22Rv1 (cell line): ENCODE measurements around the gene GPN2.

Experiments used
- ZFX ChIP-seq: fragments of 450-650 bp; IDR thresholded peaks from 2 replicates; pipeline ENCODE4 v1.6.1; 2017; ENCODE audit warnings: antibody characterized with exemption, borderline replicate concordance
- TF ChIP-seq, protein P1 (sequence below): fragments of 450-650 bp; IDR thresholded peaks from 2 replicates; pipeline ENCODE4 v1.5.1; 2017; ENCODE audit warnings: mild to moderate bottlenecking

DNA sequence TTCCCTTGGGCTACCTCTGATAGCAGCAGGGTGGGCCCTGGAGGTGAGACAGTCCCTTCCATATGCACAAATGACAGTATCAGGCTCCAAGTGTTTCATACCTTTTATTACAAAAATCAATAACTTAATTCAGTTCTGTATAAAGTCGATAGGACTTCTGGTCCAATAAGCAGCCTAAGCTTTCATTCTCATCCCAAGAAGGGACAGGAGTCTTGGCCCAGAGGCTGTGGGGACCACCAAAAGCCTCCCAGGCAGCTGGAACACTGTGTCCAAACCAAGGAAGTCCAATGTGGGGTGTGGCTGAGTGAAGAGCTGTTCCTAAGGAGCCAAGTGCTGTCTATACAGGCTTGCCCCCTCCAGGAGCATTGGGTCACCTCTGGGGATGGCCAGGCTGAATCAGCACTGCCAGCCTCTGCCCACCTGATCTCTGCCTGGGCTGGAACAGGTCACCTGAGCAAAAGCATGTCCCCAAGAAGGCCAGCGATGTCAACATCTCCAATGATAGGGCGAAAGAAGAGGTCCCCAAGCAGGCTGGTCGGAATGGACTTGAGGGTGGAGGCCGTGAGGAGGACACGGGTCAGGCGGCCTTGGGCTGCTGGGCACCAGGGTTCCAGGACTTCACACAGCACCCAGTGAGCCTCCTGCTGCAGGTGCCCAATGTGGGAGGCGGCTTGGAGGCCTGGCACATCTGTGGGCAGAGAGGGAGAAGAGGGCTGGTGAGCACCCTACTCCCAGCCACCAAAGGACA, 21.5 kb upstream of the GPN2 start:
- TF ChIP-seq, protein P1, sequence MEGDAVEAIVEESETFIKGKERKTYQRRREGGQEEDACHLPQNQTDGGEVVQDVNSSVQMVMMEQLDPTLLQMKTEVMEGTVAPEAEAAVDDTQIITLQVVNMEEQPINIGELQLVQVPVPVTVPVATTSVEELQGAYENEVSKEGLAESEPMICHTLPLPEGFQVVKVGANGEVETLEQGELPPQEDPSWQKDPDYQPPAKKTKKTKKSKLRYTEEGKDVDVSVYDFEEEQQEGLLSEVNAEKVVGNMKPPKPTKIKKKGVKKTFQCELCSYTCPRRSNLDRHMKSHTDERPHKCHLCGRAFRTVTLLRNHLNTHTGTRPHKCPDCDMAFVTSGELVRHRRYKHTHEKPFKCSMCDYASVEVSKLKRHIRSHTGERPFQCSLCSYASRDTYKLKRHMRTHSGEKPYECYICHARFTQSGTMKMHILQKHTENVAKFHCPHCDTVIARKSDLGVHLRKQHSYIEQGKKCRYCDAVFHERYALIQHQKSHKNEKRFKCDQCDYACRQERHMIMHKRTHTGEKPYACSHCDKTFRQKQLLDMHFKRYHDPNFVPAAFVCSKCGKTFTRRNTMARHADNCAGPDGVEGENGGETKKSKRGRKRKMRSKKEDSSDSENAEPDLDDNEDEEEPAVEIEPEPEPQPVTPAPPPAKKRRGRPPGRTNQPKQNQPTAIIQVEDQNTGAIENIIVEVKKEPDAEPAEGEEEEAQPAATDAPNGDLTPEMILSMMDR: no peak
- TF ChIP-seq ZFX: no peak
